ENCODE data around the gene IGFBP3.

IGFBP3 gene

DNA sequence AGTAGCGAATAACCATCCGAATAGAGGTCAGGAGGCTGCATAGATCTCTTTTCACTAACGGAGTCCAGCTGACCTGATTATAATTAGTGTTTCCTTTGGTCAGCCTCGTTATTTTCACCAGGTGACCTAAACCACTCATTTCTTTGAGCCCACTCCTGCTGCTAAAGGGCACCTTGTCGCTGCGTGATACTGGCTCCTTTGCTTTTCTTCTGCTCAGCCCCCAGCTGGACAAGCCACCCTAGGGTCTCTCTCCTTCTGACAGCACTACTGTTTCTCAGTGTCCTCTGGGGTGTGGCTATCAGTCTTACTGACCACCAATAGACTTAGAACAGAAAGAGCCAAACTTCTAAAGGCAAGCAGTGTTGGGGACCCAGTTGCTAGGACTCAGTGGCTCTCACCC lies 2.7 kb upstream of the IGFBP3 start:
- DNase-seq: no peak
- 51% methylated on average over 6 of the region's 6 CpGs for WGBS (ENCODE audit: insufficient coverage)
- CTCF ChIA-PET: interaction anchor here (0.8 to 6.6 kb wide), 11 partner anchors 14 to 1354 kb away, joined by 3 to 43 read pairs (median 5); no protein-coding TSS in a partner anchor
- peaks cover 0 to 26% (median 17%) of the 10 kb centered on the region in 4 experiments for H3K4me1 ChIP-seq (ENCODE audit: control extremely low read depth in 1 of 4, control insufficient read depth in 4 of 4, insufficient read depth in 4 of 4, low read length in 3 of 4)
- H3K9me3 ChIP-seq (ENCODE audit: control extremely low read depth in 1 of 5, control insufficient read depth in 4 of 5, insufficient read depth in 2 of 5, low read depth in 1 of 5, low read length in 4 of 5): peaks cover 0 to 7% (median 0%) of the 10 kb centered on the region in 5 experiments
- H3K27me3 ChIP-seq (replicated peaks in 2 of 5; ENCODE audit: control insufficient read depth in 4 of 5, insufficient read depth in 5 of 5, low read length in 4 of 5): peaks cover 11 to 76% (median 47%) of the 10 kb centered on the region in 5 experiments
- H3K4me3 ChIP-seq (ENCODE audit: control insufficient read depth in 1 of 7, extremely low read depth in 1 of 7, insufficient read depth in 4 of 7, low read depth in 2 of 7, low read length in 6 of 7): no peak overlapping the region
- POLR2A ChIA-PET: no interaction called here
- H3K36me3 ChIP-seq (ENCODE audit: control insufficient read depth in 4 of 4, insufficient read depth in 4 of 4, low read length in 3 of 4): no peaks in the 10 kb centered on the region
- no peak overlapping the region for H3K27ac ChIP-seq (ENCODE audit: insufficient read depth in 1 of 2, low read depth in 1 of 2, low read length in 2 of 2, poor library complexity in 1 of 2, severe bottlenecking in 2 of 2)

DNA sequence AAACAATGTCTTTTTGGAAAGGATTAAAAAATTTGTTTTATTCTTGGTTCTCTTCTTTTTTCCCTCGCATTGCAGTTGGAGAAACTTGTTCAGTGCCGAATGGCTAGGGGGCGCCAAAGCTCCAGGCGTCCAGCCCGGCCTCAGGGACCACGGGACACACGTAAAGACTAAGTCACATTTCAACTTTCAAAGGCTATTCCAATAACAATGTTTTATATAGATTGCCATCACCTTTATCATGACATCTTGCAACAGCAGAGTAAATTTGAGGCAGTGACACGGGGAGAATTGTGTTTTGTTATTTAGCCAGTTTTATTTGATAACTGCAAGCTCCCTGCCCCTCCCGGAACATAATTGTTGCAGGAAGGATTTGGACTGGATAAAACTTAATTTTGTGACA lies 2.2 kb upstream of the IGFBP3 start:
- DNase-seq: peak; percentile 59 to 79 (median 74)
- H3K9me3 ChIP-seq (ENCODE audit: control extremely low read depth in 1 of 5, control insufficient read depth in 4 of 5, insufficient read depth in 2 of 5, low read depth in 1 of 5, low read length in 4 of 5): peaks cover 0 to 7% (median 0%) of the 10 kb centered on the region in 5 experiments
- H3K27ac ChIP-seq (ENCODE audit: insufficient read depth in 1 of 2, low read depth in 1 of 2, low read length in 2 of 2, poor library complexity in 1 of 2, severe bottlenecking in 2 of 2): no peak overlapping the region
- ChIA-PET POLR2A (no interaction called here), CTCF (interaction anchor here (0.8 to 6.6 kb wide), 21 partner anchors 12 to 1354 kb away, joined by 3 to 43 read pairs (median 5); no protein-coding TSS in a partner anchor)
- 9% methylated on average over 8 of the region's 9 CpGs for WGBS (ENCODE audit: insufficient coverage)
- no peaks in the 10 kb centered on the region for H3K36me3 ChIP-seq (ENCODE audit: control insufficient read depth in 4 of 4, insufficient read depth in 4 of 4, low read length in 3 of 4)
- peak overlapping the region in 1 of 7 experiments; percentile 45 for H3K4me3 ChIP-seq (ENCODE audit: control insufficient read depth in 1 of 7, extremely low read depth in 1 of 7, insufficient read depth in 4 of 7, low read depth in 2 of 7, low read length in 6 of 7)
- H3K4me1 ChIP-seq (ENCODE audit: control extremely low read depth in 1 of 4, control insufficient read depth in 4 of 4, insufficient read depth in 4 of 4, low read length in 3 of 4): peaks cover 0 to 26% (median 17%) of the 10 kb centered on the region in 4 experiments
- peaks cover 16 to 81% (median 48%) of the 10 kb centered on the region in 5 experiments for H3K27me3 ChIP-seq (replicated peaks in 2 of 5; ENCODE audit: control insufficient read depth in 4 of 5, insufficient read depth in 5 of 5, low read length in 4 of 5)

DNA sequence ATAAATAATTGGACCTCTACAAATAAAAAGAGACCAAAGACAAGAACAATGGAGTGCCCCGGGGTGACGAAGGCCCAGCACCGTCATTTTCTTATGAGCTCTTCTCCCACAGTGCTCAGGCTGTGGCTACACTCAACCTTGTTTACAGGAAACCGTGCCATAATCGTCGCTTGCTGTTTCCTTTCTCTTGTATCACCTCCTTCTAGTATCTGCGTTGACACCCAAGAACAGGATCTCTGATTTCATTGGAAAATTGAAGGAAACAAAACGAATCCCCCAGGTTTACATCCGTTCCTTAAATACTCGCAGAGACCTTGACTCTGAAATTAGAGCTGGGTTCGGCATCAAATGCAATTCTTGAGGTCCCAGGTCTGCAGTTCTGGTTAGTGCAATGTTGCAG lies 1.7 kb upstream of the IGFBP3 start:
- WGBS (ENCODE audit: insufficient coverage): 0% methylated on average over 10 of the region's 11 CpGs

DNA sequence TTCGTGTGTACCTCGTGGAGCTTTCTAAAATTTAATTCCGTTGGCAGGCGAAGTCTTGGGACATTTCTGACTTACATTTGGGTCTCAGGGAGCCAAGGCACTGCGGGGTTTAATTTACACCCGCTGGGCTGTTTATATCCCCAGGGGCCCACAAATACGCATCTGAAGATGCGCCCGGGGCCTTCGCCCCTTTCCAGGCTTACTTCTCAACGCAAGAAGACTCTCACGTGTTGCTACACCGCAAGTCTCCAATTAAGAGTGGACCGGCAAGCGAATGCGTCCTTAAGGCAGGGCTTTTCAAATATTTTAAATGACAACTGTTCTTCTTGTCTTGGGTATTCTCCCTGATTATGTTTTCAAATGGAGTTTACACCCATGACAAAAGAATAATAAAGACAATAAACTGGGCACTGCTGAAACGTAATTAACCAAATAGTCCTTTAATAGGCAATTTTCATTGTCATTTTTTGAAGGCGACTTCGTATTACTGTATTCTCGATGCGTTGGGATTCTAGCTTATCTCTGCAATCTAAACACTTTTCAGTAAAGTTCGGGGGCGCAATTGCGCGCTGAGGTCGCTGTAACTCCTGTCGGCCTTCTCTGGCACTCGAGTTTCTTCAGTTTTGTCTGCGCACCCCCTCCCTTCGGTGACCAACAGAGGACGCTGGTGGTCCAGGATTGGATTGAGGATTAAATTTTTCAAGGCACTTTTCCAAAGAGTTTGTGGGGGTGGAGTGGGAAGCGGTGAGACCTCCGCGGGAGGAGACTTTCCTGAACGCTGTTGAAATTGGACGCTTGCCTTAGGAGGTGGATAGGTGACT lies 837 bp upstream of the IGFBP3 start:
- H3K4me1 ChIP-seq (ENCODE audit: control extremely low read depth in 1 of 4, control insufficient read depth in 4 of 4, insufficient read depth in 4 of 4, low read length in 3 of 4): peaks cover 0 to 27% (median 18%) of the 10 kb centered on the region in 4 experiments
- no peak overlapping the region for H3K4me3 ChIP-seq (ENCODE audit: control insufficient read depth in 1 of 7, extremely low read depth in 1 of 7, insufficient read depth in 4 of 7, low read depth in 2 of 7, low read length in 6 of 7)
- peaks cover 19 to 86% (median 55%) of the 10 kb centered on the region in 5 experiments for H3K27me3 ChIP-seq (replicated peaks in 2 of 5; ENCODE audit: control insufficient read depth in 4 of 5, insufficient read depth in 5 of 5, low read length in 4 of 5)
- H3K36me3 ChIP-seq (ENCODE audit: control insufficient read depth in 4 of 4, insufficient read depth in 4 of 4, low read length in 3 of 4): no peaks in the 10 kb centered on the region
- H3K9me3 ChIP-seq (ENCODE audit: control extremely low read depth in 1 of 5, control insufficient read depth in 4 of 5, insufficient read depth in 2 of 5, low read depth in 1 of 5, low read length in 4 of 5): peaks cover 0 to 7% (median 0%) of the 10 kb centered on the region in 5 experiments
- ChIA-PET POLR2A (no interaction called here), CTCF (interaction anchor here (0.9 to 6.6 kb wide), 19 partner anchors 13 to 1266 kb away, joined by 3 to 43 read pairs (median 5); no protein-coding TSS in a partner anchor)
- WGBS (ENCODE audit: insufficient coverage): 2% methylated on average over 33 of the region's 36 CpGs
- H3K27ac ChIP-seq (ENCODE audit: insufficient read depth in 1 of 2, low read depth in 1 of 2, low read length in 2 of 2, poor library complexity in 1 of 2, severe bottlenecking in 2 of 2): no peak overlapping the region
- peak; percentile 48 to 57 (median 51) for DNase-seq

More for the DNA sequence above, 1.7 kb upstream of the IGFBP3 start:
- Histone ChIP-seq H3K4me1 (ENCODE audit: control extremely low read depth in 1 of 4, control insufficient read depth in 4 of 4, insufficient read depth in 4 of 4, low read length in 3 of 4) (peaks cover 0 to 26% (median 17%) of the 10 kb centered on the region in 4 experiments), H3K9me3 (ENCODE audit: control extremely low read depth in 1 of 5, control insufficient read depth in 4 of 5, insufficient read depth in 2 of 5, low read depth in 1 of 5, low read length in 4 of 5) (peaks cover 0 to 7% (median 0%) of the 10 kb centered on the region in 5 experiments), H3K4me3 (ENCODE audit: control insufficient read depth in 1 of 7, extremely low read depth in 1 of 7, insufficient read depth in 4 of 7, low read depth in 2 of 7, low read length in 6 of 7) (peak overlapping the region in 2 of 7 experiments; percentile 23 to 45), H3K27ac (ENCODE audit: insufficient read depth in 1 of 2, low read depth in 1 of 2, low read length in 2 of 2, poor library complexity in 1 of 2, severe bottlenecking in 2 of 2) (no peak overlapping the region), H3K36me3 (ENCODE audit: control insufficient read depth in 4 of 4, insufficient read depth in 4 of 4, low read length in 3 of 4) (no peaks in the 10 kb centered on the region), H3K27me3 (replicated peaks in 2 of 5; ENCODE audit: control insufficient read depth in 4 of 5, insufficient read depth in 5 of 5, low read length in 4 of 5) (peaks cover 17 to 86% (median 53%) of the 10 kb centered on the region in 5 experiments)
- ChIA-PET POLR2A (no interaction called here), CTCF (interaction anchor here (0.7 to 6.6 kb wide), 24 partner anchors 12 to 1355 kb away, joined by 3 to 43 read pairs (median 4); no protein-coding TSS in a partner anchor)
- DNase-seq: peak in 1 of 3 donors; percentile 9

DNA sequence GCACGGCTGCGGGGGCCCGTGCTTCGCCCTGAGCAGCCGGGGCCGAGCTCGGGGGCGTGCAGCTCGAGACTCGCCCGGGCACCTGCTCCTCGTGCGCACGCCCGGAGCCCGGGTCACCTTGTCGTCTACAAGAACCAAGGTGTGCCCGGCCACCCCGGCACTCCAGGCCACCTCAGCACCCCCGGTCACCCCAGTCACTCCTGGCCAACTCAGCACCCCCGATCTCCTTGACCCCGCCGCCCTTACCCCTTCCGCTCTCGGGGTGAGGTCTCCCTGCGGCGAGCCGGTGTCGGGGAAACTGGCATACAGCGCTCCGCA lies 268 bp upstream of the IGFBP3 start:
- peak overlapping the region in 1 of 7 experiments; percentile 55 for H3K4me3 ChIP-seq (ENCODE audit: control insufficient read depth in 1 of 7, extremely low read depth in 1 of 7, insufficient read depth in 4 of 7, low read depth in 2 of 7, low read length in 6 of 7)
- 2% methylated on average over 29 of the region's 31 CpGs for WGBS (ENCODE audit: insufficient coverage)
- ChIA-PET POLR2A (no interaction called here), CTCF (interaction anchor here (0.6 to 6.6 kb wide), 5 partner anchors 47 to 1260 kb away, joined by 3 to 43 read pairs (median 3); no protein-coding TSS in a partner anchor)
- H3K27ac ChIP-seq (ENCODE audit: insufficient read depth in 1 of 2, low read depth in 1 of 2, low read length in 2 of 2, poor library complexity in 1 of 2, severe bottlenecking in 2 of 2): no peak overlapping the region
- peaks cover 19 to 91% (median 55%) of the 10 kb centered on the region in 5 experiments for H3K27me3 ChIP-seq (replicated peaks in 2 of 5; ENCODE audit: control insufficient read depth in 4 of 5, insufficient read depth in 5 of 5, low read length in 4 of 5)
- peaks cover 0 to 27% (median 18%) of the 10 kb centered on the region in 4 experiments for H3K4me1 ChIP-seq (ENCODE audit: control extremely low read depth in 1 of 4, control insufficient read depth in 4 of 4, insufficient read depth in 4 of 4, low read length in 3 of 4)
- DNase-seq: peak in 1 of 3 donors; percentile 17
- no peaks in the 10 kb centered on the region for H3K36me3 ChIP-seq (ENCODE audit: control insufficient read depth in 4 of 4, insufficient read depth in 4 of 4, low read length in 3 of 4)
- H3K9me3 ChIP-seq (ENCODE audit: control extremely low read depth in 1 of 5, control insufficient read depth in 4 of 5, insufficient read depth in 2 of 5, low read depth in 1 of 5, low read length in 4 of 5): peaks cover 0 to 7% (median 0%) of the 10 kb centered on the region in 5 experiments

DNA sequence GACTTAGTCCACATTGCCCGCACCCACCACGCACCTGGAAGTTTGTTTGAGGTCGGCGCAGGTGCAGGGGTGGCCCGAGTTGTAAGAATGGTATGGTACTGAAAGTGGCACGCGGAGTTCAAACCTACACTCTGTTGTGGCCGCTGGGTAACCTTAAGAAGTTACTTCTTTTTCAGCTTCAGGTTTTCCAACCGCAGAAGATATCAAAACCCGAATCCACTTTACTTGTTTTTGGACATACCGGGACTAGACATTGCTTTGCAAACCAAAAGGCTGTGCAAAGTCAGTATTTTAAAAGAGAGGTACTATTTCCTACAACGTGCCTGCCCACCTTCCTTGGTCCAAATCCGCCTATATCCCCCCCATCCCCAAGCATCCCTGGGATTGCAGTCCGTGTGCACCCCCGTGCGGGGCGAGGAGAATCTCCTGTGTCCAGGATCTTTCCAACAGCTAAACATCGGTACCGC lies 1.0 kb downstream of the IGFBP3 start:
- Histone ChIP-seq H3K4me1 (ENCODE audit: control extremely low read depth in 1 of 4, control insufficient read depth in 4 of 4, insufficient read depth in 4 of 4, low read length in 3 of 4) (peaks cover 0 to 27% (median 18%) of the 10 kb centered on the region in 4 experiments), H3K27me3 (replicated peaks in 2 of 5; ENCODE audit: control insufficient read depth in 4 of 5, insufficient read depth in 5 of 5, low read length in 4 of 5) (peaks cover 21 to 92% (median 50%) of the 10 kb centered on the region in 5 experiments), H3K27ac (ENCODE audit: insufficient read depth in 1 of 2, low read depth in 1 of 2, low read length in 2 of 2, poor library complexity in 1 of 2, severe bottlenecking in 2 of 2) (no peak overlapping the region), H3K36me3 (ENCODE audit: control insufficient read depth in 4 of 4, insufficient read depth in 4 of 4, low read length in 3 of 4) (no peaks in the 10 kb centered on the region), H3K9me3 (ENCODE audit: control extremely low read depth in 1 of 5, control insufficient read depth in 4 of 5, insufficient read depth in 2 of 5, low read depth in 1 of 5, low read length in 4 of 5) (peaks cover 0 to 7% (median 0%) of the 10 kb centered on the region in 5 experiments), H3K4me3 (ENCODE audit: control insufficient read depth in 1 of 7, extremely low read depth in 1 of 7, insufficient read depth in 4 of 7, low read depth in 2 of 7, low read length in 6 of 7) (peak overlapping the region in 1 of 7 experiments; percentile 57)
- CTCF ChIA-PET: interaction anchor here (0.9 to 6.6 kb wide), 7 partner anchors 10 to 1261 kb away, joined by 3 to 43 read pairs (median 4); no protein-coding TSS in a partner anchor
- peak in 1 of 3 donors; percentile 13 for DNase-seq
- POLR2A ChIA-PET: no interaction called here
- WGBS (ENCODE audit: insufficient coverage): 12% methylated on average over 19 of the region's 19 CpGs
